ENCODE measurements around the gene MFNG.

DNA sequence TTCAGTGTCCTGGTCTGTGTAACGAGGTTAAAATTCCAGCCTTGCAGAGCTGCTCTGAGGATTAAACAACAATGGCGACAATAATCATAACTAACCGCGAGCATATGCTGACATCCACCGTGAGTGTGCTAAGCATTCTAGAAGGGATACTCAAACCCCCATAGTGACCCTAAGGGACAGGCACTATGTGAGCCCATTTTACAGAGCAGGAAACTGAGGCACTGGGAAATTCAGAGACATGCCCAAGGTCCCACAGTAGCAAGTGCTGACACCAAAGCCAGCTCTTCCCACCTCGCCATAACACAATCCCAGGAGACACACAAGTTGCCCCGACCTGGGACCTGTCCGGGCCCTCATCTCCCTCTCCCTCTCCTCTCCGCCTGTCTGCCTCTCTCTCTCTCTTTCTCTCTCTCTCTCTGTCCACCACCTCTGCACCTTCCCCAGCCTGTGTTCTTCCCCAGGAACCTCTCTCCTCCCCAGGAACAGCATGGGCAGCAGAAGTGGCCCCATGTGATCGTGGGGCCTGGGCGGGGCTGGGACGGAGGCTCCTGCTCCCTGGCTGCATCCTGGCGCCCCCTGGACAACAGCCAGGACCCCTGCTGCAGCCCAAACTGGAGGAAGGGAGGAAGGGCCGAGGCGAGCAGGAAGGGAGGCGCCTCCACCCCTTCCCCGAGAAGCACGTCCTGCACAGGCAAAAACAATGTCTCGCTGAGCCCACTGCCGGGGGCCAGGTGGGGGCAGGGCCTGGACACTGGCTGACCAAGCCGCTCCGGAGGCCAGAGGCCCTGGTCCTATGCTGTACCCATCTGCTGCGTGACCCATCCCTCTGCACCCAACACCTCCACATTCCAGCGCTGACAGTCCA is 14.8 kb upstream of the MFNG start:
- TF ChIP-seq, protein P1, sequence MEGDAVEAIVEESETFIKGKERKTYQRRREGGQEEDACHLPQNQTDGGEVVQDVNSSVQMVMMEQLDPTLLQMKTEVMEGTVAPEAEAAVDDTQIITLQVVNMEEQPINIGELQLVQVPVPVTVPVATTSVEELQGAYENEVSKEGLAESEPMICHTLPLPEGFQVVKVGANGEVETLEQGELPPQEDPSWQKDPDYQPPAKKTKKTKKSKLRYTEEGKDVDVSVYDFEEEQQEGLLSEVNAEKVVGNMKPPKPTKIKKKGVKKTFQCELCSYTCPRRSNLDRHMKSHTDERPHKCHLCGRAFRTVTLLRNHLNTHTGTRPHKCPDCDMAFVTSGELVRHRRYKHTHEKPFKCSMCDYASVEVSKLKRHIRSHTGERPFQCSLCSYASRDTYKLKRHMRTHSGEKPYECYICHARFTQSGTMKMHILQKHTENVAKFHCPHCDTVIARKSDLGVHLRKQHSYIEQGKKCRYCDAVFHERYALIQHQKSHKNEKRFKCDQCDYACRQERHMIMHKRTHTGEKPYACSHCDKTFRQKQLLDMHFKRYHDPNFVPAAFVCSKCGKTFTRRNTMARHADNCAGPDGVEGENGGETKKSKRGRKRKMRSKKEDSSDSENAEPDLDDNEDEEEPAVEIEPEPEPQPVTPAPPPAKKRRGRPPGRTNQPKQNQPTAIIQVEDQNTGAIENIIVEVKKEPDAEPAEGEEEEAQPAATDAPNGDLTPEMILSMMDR (IDR thresholded peaks at IDR 0.05) = no peak
- TF ChIP-seq EZH2 (IDR thresholded peaks at IDR 0.05; ENCODE audit: borderline replicate concordance, insufficient read depth, low read depth, low read length, poor library complexity, severe bottlenecking) = no peak

All from B cell (primary cell).